HUES6 (cell line): ENCODE results near the gene PEX3.

Experiments
- H3K27ac ChIP-seq: 2 replicates; pipeline ENCODE4 v1.7.0; 2013; ENCODE audit warnings: low read depth, mild to moderate bottlenecking, low read length, inconsistent platforms
- H3K27me3 ChIP-seq: 2 replicates; pipeline ENCODE4 v1.6.1; 2013; ENCODE audit warnings: low read length; ENCODE audit not compliant: control insufficient read depth, insufficient read depth
- H3K36me3 ChIP-seq: 2 replicates; pipeline ENCODE4 v1.6.1; 2013; ENCODE audit warnings: low read length; ENCODE audit not compliant: control insufficient read depth, insufficient read depth
- H3K4me1 ChIP-seq: 2 replicates; pipeline ENCODE4 v1.6.1; 2013; ENCODE audit warnings: low read length; ENCODE audit not compliant: control insufficient read depth, insufficient read depth
- H3K4me3 ChIP-seq: 2 replicates; pipeline ENCODE4 v1.5.1; 2013; ENCODE audit warnings: low read depth, low read length
- H3K9ac ChIP-seq: one replicate; pipeline ENCODE4 v1.6.1; 2013; ENCODE audit warnings: mild to moderate bottlenecking, low read length
- H3K9me3 ChIP-seq: 2 replicates; pipeline ENCODE4 v1.6.1; 2013; ENCODE audit warnings: low read depth, low read length; ENCODE audit not compliant: control insufficient read depth, insufficient read depth

Gene PEX3, protein sequence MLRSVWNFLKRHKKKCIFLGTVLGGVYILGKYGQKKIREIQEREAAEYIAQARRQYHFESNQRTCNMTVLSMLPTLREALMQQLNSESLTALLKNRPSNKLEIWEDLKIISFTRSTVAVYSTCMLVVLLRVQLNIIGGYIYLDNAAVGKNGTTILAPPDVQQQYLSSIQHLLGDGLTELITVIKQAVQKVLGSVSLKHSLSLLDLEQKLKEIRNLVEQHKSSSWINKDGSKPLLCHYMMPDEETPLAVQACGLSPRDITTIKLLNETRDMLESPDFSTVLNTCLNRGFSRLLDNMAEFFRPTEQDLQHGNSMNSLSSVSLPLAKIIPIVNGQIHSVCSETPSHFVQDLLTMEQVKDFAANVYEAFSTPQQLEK

DNA sequence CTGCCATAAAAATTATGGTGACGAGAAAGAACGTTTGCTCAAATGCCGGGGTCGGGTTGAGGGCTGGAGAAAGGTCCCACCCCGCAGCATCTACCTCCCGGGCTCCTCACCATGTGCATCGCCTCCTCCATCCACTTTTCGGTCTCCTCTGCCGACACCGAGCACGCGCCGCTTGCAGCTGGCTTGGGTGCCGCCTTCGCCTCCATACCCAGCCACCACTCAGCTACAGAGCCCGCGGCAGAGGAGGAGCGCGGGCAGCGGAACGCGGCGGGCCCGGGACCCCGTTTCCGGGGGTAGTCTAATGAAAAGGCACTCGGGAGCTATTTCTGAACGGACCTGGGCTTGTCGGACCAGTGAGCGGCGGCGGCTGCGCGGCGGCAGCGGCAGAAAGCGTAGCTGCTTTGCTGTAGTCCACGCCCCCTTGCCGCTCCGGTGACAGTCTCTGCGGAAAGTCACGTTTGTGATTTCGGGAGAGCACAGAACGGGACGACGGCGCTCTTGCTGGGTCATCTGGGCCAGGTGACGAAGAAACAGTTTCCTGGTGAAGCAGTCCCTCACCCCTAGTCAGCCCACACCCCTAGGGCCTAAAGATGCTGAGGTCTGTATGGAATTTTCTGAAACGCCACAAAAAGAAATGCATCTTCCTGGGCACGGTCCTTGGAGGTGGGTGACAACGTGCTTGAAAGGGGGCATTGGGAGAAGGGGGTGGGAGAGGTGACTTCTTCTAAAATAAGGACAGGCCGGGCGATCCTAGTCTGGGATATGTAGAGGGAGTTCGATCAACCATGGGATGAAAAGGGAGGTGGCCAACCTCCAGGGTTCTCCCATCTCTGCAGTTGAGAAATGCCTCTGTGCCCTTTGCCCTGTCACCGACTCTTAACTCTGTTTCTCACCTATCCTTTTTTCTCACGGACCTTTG lies at the start of gene PEX3, which contains the start of gene ADAT2:
Gene PEX3 (plus strand): TSS at position 353 of the 919 bp plus-strand sequence. CDS start 238 bp downstream, at position 591.
Gene ADAT2 (minus strand): TSS at position 243 of the 919 bp plus-strand sequence. CDS start 37 bp downstream, at position 206.
- Histone ChIP-seq H3K9me3 (no peaks in the 10 kb centered on the region), H3K4me1 (no peaks in the 10 kb centered on the region), H3K4me3 (peak within 1 kb of the TSS; percentile 95), H3K27me3 (no peaks in the 10 kb centered on the region), H3K36me3 (no peaks in the 10 kb centered on the region), H3K27ac (peak within 1 kb of the TSS; percentile 76), H3K9ac (peak within 1 kb of the TSS; percentile 94)

DNA sequence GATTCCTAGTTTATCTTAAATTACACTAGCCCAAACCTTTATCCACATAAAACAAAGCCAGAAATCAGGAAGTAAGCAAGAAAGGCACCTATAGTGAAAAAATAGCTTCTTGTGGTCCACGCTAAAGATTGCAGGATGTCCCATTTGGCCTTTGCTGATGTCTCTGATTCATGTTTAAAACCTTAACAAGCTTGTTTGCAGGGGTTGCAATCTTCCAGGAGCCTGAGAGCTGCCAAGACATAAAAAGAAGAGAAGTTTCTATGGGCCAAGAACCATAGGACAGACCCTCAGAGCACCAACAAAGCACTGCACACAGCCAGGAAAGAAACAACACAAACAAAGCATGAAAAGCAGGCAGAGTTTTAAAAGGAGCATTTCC lies 49.5 kb upstream of the PEX3 start:
- H3K36me3 ChIP-seq: no peaks in the 10 kb centered on the region
- H3K9ac ChIP-seq: no peak overlapping the region
- peaks cover 29% of the 10 kb centered on the region for H3K4me1 ChIP-seq
- H3K27me3 ChIP-seq: no peaks in the 10 kb centered on the region
- H3K9me3 ChIP-seq: no peaks in the 10 kb centered on the region
- H3K27ac ChIP-seq: no peak overlapping the region
- H3K4me3 ChIP-seq: no peak overlapping the region

DNA sequence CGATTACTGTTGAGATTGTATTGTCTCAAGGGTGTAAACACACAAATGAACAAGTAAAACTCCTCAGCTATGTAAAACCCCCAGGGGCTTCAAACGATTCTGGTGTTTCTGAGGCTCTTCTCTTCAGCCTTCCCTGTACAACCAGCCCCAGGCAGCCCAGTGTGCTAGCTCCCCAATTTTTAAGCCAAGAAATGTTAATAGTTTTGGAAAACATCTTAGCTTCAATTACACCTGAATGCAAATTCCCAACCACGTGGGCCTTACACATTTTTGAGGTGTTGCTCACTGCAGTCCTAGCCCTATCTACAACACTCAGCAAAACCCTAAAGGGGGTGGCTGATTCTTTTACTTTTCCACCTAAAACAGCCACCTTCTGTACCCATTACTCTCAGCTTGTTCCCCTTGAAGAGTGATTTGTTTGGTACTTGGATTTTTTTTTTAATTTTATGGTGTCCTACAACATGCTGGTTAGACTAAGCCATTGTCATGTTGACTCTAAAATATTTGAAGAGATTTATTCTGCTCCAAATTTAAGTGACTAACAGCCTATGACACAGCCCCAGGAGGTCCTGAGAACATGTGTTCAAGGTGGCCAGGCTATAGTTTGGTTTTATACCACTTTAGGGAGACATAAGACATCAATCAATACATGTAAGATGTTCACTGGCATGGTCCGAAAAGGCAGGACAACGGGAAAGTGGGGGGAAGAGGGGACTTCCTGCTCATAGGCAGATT lies 48.8 kb upstream of the PEX3 start:
- Histone ChIP-seq H3K36me3 (no peaks in the 10 kb centered on the region), H3K9me3 (no peaks in the 10 kb centered on the region), H3K4me1 (peaks cover 27% of the 10 kb centered on the region), H3K4me3 (no peak overlapping the region), H3K27me3 (no peaks in the 10 kb centered on the region), H3K27ac (no peak overlapping the region), H3K9ac (no peak overlapping the region)

- Histone ChIP-seq H3K27me3 (no peaks in the 10 kb centered on the region), H3K4me3 (no peak overlapping the region), H3K9me3 (no peaks in the 10 kb centered on the region), H3K9ac (no peak overlapping the region), H3K27ac (no peak overlapping the region), H3K36me3 (no peaks in the 10 kb centered on the region), H3K4me1 (peaks cover 17% of the 10 kb centered on the region)
Measured at GRCh38 chr6:143402721-143403336, 47.8 kb upstream of the PEX3 start.

- Histone ChIP-seq H3K9ac (no peak overlapping the region), H3K27ac (no peak overlapping the region), H3K4me1 (peaks cover 9% of the 10 kb centered on the region), H3K36me3 (no peaks in the 10 kb centered on the region), H3K4me3 (no peak overlapping the region), H3K27me3 (no peaks in the 10 kb centered on the region), H3K9me3 (no peaks in the 10 kb centered on the region)
Measured at GRCh38 chr6:143405373-143406154, 45.0 kb upstream of the PEX3 start.

GRCh38 chr6:143406673-143407072 lies 43.9 kb upstream of the PEX3 start:
- H3K4me1 ChIP-seq: peaks cover 14% of the 10 kb centered on the region
- H3K36me3 ChIP-seq: no peaks in the 10 kb centered on the region
- H3K27me3 ChIP-seq: no peaks in the 10 kb centered on the region
- H3K27ac ChIP-seq: no peak overlapping the region
- H3K9me3 ChIP-seq: no peaks in the 10 kb centered on the region
- no peak overlapping the region for H3K9ac ChIP-seq
- H3K4me3 ChIP-seq: no peak overlapping the region

DNA sequence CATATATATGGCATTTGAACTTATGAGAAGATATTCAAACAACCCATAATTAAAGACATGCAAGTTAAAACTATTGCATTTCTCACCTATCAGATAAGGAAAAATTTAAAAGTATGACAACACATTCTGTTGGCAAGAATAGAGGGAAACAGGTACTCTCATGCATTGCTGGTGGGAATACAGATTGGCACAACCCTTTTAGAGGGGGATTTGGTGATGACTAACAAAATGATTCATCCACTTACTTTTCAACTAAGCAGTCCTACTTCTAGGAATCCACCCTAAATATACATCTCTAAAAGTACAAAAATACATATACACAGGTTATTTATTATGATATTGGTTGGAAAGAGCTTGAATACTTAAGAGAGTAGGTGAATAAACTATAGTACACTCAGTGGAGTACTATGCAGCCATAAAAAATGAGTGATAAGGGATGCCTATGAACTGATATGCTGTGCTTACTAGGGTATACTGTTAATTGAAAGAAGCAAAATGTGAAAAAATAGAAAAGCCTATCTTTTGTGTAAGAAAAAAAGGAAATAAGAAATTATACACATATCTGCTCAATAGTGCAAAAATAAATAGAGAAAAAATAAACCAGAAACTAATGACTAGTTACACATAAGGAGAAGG lies 42.3 kb upstream of the PEX3 start:
- no peaks in the 10 kb centered on the region for H3K27me3 ChIP-seq
- H3K4me1 ChIP-seq: peaks cover 5% of the 10 kb centered on the region; the same call in 1 of the 2 replicates
- no peak overlapping the region for H3K9ac ChIP-seq
- H3K9me3 ChIP-seq: no peaks in the 10 kb centered on the region
- H3K27ac ChIP-seq: no peak overlapping the region
- no peaks in the 10 kb centered on the region for H3K36me3 ChIP-seq
- H3K4me3 ChIP-seq: no peak overlapping the region

DNA sequence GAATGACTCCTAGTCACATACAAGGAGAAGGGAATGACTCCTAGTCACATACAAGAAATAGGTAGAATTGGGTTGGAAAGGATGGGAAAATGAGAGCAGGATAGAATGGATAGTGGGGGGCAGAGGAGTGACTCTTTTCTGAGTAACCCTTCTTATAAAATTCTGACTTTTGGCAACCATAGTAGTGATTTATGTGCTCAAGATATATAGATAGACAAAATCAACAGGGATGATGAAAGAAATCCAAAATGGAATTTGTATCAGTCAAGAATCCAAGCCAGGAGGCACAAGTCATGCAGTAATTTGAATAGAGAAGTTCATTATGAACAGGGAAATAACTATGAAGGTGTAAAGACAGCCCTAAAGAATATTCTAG lies 41.8 kb upstream of the PEX3 start:
- Histone ChIP-seq H3K4me3 (no peak overlapping the region), H3K36me3 (no peaks in the 10 kb centered on the region), H3K4me1 (peaks cover 5% of the 10 kb centered on the region; the same call in 1 of the 2 replicates), H3K27ac (no peak overlapping the region), H3K27me3 (no peaks in the 10 kb centered on the region), H3K9ac (no peak overlapping the region), H3K9me3 (no peaks in the 10 kb centered on the region)

DNA sequence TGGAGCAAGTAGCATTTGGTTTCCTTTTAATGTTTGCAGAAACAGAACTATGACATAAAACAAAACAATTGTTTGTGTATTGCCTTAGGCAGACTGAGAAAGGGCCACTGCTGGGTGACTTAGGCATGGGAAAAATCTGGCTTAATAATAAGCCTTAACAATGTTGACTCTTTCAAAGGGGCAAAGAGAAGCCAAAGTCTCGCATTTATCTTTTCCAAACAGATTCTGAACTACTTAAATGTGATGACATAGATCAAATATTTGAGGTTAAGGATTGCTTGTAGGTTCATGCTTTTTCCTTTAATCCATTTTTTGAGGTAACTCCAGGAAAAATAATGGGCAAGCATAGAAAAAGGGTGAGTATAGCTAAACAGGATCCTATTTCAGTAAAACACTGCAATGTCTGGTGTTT lies 39.7 kb upstream of the PEX3 start:
- Histone ChIP-seq H3K36me3 (no peaks in the 10 kb centered on the region), H3K9ac (no peak overlapping the region), H3K4me1 (peaks cover 5% of the 10 kb centered on the region; the same call in 1 of the 2 replicates), H3K27me3 (no peaks in the 10 kb centered on the region), H3K9me3 (no peaks in the 10 kb centered on the region), H3K27ac (no peak overlapping the region), H3K4me3 (no peak overlapping the region)
